ENCODE results near the gene ZNF674.
"Not testable (repeated sequence)": the region's sequence is repeated elsewhere in the genome, so short reads cannot be mapped to it uniquely, and the experiment has no call there.

ZNF674 gene

DNA sequence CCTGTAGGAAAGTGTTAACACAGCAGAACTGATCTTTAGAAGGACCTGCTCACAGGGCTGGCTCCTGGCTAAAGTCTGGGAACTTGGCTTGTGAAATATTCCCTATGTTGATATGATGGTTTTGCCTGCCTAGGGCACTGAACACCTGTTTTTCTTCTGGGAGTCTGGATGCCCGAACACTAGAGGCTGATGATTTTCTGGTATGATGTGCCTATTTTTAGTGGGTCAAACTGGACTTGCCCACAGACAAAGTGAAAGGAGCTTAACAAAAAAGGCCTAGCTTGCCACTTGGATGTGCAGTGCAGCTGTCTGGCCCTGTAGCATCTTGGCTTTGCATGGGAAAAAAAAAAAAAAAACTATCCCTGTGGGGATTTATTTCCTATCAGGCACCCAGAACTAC, 39.1 kb downstream of the ZNF674 start:
- TF ChIP-seq, protein P1, sequence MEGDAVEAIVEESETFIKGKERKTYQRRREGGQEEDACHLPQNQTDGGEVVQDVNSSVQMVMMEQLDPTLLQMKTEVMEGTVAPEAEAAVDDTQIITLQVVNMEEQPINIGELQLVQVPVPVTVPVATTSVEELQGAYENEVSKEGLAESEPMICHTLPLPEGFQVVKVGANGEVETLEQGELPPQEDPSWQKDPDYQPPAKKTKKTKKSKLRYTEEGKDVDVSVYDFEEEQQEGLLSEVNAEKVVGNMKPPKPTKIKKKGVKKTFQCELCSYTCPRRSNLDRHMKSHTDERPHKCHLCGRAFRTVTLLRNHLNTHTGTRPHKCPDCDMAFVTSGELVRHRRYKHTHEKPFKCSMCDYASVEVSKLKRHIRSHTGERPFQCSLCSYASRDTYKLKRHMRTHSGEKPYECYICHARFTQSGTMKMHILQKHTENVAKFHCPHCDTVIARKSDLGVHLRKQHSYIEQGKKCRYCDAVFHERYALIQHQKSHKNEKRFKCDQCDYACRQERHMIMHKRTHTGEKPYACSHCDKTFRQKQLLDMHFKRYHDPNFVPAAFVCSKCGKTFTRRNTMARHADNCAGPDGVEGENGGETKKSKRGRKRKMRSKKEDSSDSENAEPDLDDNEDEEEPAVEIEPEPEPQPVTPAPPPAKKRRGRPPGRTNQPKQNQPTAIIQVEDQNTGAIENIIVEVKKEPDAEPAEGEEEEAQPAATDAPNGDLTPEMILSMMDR (conservative IDR thresholded peaks at IDR 0.05; ENCODE audit: control insufficient read depth, insufficient read depth, low read depth, low read length): no peak
- DNase-seq (ENCODE audit: low read depth): no peak
- H3K4me3 ChIP-seq (ENCODE audit: control insufficient read depth, low read depth, low read length): no peak overlapping the region

DNA sequence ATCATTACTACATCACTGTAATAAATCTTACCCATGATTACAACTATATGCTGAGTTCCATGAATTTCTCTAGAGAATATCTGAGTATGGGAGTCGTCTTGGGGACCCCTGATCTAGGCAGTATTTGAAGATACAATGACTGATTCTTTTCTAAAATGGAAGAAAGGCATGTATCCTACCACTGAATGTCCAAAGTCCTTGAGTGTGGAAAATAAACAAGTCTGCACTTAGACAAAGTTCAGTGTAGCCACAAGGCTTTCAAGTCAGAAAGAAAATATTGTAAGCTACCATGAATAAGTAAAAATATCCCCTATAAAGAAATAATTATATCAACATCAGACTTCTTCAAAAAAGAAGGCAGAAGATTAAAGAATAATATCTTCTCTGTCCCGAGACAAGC, 42.4 kb downstream of the ZNF674 start:
- no peak for DNase-seq (ENCODE audit: low read depth)
- TF ChIP-seq, protein P1 (conservative IDR thresholded peaks at IDR 0.05; ENCODE audit: control insufficient read depth, insufficient read depth, low read depth, low read length): no peak
- H3K4me3 ChIP-seq (ENCODE audit: control insufficient read depth, low read depth, low read length): no peak overlapping the region

DNA sequence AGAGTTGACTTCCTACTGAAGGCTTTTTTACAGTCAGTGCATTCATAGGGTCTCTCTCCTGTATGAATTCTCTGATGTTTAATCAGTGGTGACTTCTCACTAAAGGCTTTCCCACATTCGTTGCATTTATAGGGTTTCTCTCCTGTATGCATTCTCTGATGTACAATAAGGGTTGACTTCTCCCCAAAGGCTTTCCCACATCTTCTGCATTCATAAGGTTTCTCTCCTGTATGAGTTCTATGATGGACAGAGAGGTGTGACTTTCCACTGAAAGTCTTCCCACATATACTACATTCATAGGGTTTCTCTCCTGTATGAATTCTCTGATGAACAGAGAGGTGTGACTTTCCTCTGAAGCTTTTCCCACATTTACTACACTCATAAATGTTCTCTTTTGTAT, 45.2 kb downstream of the ZNF674 start:
- H3K4me3 ChIP-seq (ENCODE audit: control insufficient read depth, low read depth, low read length): no peak overlapping the region
- TF ChIP-seq, protein P1 (conservative IDR thresholded peaks at IDR 0.05; ENCODE audit: control insufficient read depth, insufficient read depth, low read depth, low read length): no peak
- peak; percentile 1 for DNase-seq (ENCODE audit: low read depth)

DNA sequence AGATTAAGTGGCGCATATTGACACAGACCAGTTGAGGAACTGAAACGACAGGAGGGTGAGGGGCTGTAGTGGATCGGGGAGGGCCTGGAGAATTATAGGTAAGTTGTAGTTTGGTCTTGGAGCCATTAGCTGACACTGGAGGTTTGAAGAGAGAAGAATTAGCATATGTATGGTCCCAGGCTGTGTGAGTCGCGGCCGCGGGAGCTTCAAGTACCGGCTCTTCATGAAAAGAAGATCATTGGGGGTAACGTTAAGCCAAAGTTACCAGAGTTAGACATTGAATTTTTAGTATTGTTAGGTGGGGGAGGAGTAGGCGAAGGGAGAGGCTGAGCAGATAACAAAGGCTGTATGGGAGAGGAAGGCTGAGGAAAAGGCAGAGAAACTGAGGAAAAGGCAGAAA, 56.5 kb downstream of the ZNF674 start:
- DNase-seq (ENCODE audit: low read depth): no peak
- TF ChIP-seq, protein P1 (conservative IDR thresholded peaks at IDR 0.05; ENCODE audit: control insufficient read depth, insufficient read depth, low read depth, low read length): no peak
- no peak overlapping the region for H3K4me3 ChIP-seq (ENCODE audit: control insufficient read depth, low read depth, low read length)

DNA sequence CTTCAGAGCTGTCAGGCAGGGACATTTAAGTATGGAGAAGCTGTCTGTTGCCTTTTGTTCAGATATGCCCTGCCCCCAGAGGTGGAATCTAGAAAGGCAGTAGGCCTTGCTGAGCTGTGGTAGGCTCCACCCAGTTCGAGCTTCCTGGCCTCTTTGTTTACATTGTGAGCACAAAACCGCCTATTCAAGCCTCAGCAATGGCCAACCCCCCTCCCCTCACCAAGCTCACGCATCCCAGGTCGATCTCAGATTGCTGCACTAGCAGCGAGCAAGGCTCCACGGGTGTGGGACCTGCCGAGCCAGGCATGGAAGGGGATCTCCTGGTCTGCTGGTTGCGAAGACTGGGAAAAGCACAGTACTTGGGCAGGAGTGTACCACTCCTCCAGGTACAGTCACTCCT, 59.3 kb downstream of the ZNF674 start:
- TF ChIP-seq, protein P1 (conservative IDR thresholded peaks at IDR 0.05; ENCODE audit: control insufficient read depth, insufficient read depth, low read depth, low read length): no peak
- no peak overlapping the region for H3K4me3 ChIP-seq (ENCODE audit: control insufficient read depth, low read depth, low read length)
- no peak for DNase-seq (ENCODE audit: low read depth)

DNA sequence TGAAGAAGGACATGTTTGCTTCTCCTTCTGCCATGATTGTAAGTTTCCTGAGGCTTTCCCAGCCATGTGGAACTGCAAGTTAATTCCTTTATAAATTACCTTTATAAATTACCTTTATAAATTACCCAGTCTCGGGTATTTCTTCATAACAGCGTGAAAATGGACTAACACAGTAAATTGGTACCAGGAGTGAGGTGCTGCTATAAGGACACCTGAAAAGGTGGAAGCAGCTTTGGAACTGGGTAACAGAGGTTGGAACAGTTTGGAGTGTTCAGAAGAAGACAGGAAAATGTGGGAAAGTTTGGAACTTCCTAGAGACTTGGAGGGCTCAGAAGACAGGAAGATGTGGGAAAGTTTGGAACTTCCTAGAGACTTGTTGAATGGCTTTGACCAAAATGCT, 66.6 kb downstream of the ZNF674 start:
- not testable (repeated sequence) for H3K4me3 ChIP-seq (ENCODE audit: control insufficient read depth, low read depth, low read length); DNase-seq (ENCODE audit: low read depth)

DNA sequence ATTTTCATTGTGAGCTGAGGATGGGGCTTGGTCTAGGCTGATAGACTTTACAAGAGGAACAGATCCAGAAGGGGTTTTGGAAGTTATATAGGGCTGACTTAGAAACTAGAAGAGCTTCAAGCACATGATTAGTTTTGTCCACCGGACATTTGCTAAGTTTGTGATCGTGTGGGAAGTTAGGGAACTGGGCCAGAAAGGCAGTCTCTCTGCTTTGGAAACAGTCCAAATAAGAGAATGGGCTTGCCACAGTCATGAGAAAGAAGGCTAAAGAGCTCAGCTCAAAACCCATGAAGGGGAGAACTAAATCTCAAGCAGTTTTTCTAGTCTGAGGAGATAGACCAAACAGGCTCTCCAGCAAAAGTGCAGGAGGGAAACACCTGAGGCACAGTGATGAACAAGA, 67.8 kb downstream of the ZNF674 start:
- H3K4me3 ChIP-seq (ENCODE audit: control insufficient read depth, low read depth, low read length): no peak overlapping the region
- DNase-seq (ENCODE audit: low read depth): peak; percentile 46
- TF ChIP-seq, protein P1 (conservative IDR thresholded peaks at IDR 0.05; ENCODE audit: control insufficient read depth, insufficient read depth, low read depth, low read length): no peak
